Naive B cell (primary cell): ENCODE data around the gene FMC1. TPM values are rescaled to one million over a fixed set of nuclear protein-coding genes. Genes with fewer than 3 reads are reported as not detected.
"Not testable (repeated sequence)": the region's sequence is repeated elsewhere in the genome, so short reads cannot be mapped to it uniquely, and the experiment has no call there.

Source experiments
- ATAC-seq, 2 donors: fragments of 150-1000 bp; cut with Tn5 transposase; 2 replicates each; pipeline ENCODE4 v1.10.0; 2021; ENCODE audit warnings: low read depth in 2 of 2, mild to moderate bottlenecking in 2 of 2, moderate library complexity in 2 of 2
- DNase-seq: peaks from one replicate; pipeline ENCODE4 v3.0.0; 2022
- H3K27ac Mint-ChIP-seq, 6 donors: one replicate each; pipeline ENCODE4 v1.8.0; 2020 to 2022; ENCODE audit warnings: mild to moderate bottlenecking in 6 of 6, mixed read lengths in 6 of 6, moderate library complexity in 5 of 6, inconsistent platforms in 2 of 6
- H3K27me3 Mint-ChIP-seq, 3 donors: one replicate each; pipeline ENCODE4 v1.8.0; 2021 to 2022; ENCODE audit warnings: mixed read lengths in 3 of 3, mild to moderate bottlenecking in 1 of 3
- H3K36me3 Mint-ChIP-seq, 2 donors: one replicate each; pipeline ENCODE4 v1.8.0; 2020 to 2022; ENCODE audit warnings: mixed read lengths in 2 of 2, inconsistent platforms in 1 of 2, mild to moderate bottlenecking in 1 of 2
- H3K4me1 Mint-ChIP-seq, 3 donors: one replicate each; pipeline ENCODE4 v1.8.0; 2020 to 2022; ENCODE audit warnings: mixed read lengths in 3 of 3, inconsistent platforms in 1 of 3, mild to moderate bottlenecking in 1 of 3, moderate library complexity in 1 of 3
- H3K4me3 Mint-ChIP-seq, 8 donors: one replicate each; pipeline ENCODE4 v1.8.0; 2020 to 2022; ENCODE audit warnings: mild to moderate bottlenecking in 8 of 8, mixed read lengths in 8 of 8, moderate library complexity in 8 of 8, inconsistent platforms in 2 of 8
- H3K9me3 Mint-ChIP-seq, 7 donors: one replicate each; pipeline ENCODE4 v1.8.0; 2020 to 2022; ENCODE audit warnings: mixed read lengths in 7 of 7, mild to moderate bottlenecking in 5 of 7, inconsistent platforms in 2 of 7, moderate library complexity in 1 of 7
- polyA plus RNA-seq, 6 donors: library from polyadenylated mRNA; unstranded; fragments of 300-500 nt; fragmentation: Illumina TruSeq; gene quantifications; one replicate each; pipeline ENCODE4 v1.2.3, GENCODE V29; 2021; ENCODE audit warnings: low read depth in 6 of 6

Gene FMC1
- polyA plus RNA-seq, 6 donors from 2014 or later: 38.0 to 72.2 (median 61.5) TPM

DNA sequence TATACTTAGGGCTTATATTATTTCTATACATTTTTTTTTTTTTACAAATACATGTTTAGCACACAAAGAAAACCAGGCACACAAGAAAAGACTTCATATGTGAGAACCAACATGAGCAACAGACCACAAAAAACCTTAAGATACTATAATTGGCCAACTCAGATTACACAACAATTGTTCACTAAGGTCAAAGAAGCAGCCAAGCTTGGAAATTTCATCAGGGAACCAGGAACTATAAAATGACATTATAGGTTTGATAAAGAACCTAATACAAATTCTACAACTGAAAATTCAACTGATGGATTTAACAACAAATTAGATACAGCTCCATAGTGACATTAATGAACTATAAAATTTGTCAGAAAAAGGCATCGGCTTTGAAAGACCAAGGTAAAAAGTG lies 14.2 kb downstream of the FMC1 start:
- peak overlapping the region in 1 of 8 donors; percentile 51 for H3K4me3 Mint-ChIP-seq
- no peak overlapping the region for H3K27ac Mint-ChIP-seq
- H3K9me3 Mint-ChIP-seq: no peaks in the 10 kb centered on the region
- H3K27me3 Mint-ChIP-seq: no peaks in the 10 kb centered on the region
- peaks cover 12 to 13% of the 10 kb centered on the region in 2 donors for H3K36me3 Mint-ChIP-seq
- H3K4me1 Mint-ChIP-seq: peaks cover 12 to 23% (median 14%) of the 10 kb centered on the region in 3 donors
- DNase-seq (no peak), ATAC-seq (no peak)

DNA sequence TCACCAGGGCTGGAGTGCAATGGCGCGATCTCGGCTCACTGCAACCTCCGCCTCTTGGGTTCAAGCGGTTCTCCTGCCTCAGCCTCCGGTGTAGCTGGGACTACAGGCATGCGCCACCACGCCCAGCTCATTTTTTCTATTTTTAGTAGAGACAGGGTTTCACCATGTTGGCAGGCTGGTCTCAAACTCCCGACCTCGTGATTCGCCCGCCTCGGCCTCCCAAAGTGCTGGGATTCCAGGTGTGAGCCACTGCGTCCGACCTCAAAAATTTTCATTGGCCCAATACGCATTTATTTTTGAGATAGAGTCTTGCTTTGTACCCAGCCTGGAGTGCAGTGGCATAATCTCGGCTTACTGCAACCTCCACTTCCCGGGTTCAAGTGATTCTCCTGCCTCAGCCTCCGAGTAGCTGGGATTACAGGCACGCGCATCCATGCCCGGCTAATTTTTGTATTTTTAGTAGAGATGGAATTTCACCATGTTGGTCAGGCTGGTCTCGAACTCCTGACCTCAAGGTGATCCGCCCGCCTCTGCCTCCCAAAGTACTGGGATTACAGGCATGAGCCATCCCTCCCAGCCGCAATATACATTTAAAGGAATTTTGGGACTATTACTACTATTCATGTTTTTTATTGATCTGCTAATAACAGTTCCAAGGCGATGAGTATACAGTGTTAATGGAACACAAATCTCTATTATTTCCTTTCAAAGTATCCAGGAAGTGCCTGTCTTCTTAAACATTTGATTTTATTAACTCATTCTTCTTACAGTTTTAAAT lies 16.8 kb downstream of the FMC1 start:
- H3K4me3 Mint-ChIP-seq: peak overlapping the region in 7 of 8 donors; percentile 96 to 100 (median 99)
- H3K9me3 Mint-ChIP-seq, H3K36me3 Mint-ChIP-seq, H3K27me3 Mint-ChIP-seq, DNase-seq, ATAC-seq: not testable (repeated sequence)
- peaks cover 19 to 49% (median 30%) of the 10 kb centered on the region in 3 donors for H3K4me1 Mint-ChIP-seq
- H3K27ac Mint-ChIP-seq: peak overlapping the region in 5 of 6 donors; percentile 21 to 99 (median 99)

DNA sequence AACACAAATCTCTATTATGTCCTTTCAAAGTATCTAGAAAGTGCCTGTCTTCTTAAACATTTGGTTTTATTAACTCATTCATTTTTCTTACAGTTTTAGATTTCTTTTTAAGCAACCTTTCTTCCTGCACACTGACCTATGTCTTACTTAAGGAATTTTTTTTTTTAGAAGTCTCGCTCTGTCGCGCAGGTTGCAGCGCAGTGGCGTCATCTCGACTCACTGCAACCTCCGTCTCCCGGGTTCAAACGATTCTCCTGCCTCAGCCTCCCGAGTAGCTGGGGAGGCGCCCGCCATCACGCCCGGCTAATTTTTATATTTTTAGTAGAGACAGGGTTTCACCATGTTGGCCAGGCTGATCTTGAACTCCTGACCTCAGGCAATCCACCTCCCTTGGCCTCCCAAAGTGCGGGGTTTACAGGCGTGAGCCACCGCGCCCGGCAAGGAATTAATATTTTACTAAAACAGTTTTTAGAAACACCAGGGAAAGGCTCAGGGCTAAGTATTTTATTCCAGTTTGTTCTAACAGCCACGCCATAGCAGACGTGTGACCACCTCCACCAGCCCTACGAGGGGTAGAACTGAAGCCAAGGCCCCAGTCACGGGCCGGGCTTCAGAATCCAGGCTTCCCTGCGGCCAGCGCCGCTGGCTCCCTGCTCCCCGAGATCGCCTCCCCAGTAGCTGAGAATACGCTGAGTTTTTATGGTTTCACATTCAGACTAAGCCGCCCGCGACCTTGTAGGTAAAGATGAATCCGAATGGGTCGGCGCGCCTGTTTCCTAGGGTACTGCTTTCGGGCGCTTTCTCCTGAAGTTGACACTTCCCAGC lies 17.6 kb downstream of the FMC1 start:
- H3K27me3 Mint-ChIP-seq: no peaks in the 10 kb centered on the region
- H3K27ac Mint-ChIP-seq: peak overlapping the region; percentile 98 to 99 (median 99)
- H3K9me3 Mint-ChIP-seq: no peaks in the 10 kb centered on the region
- H3K4me3 Mint-ChIP-seq: peak overlapping the region; percentile 94 to 100 (median 99)
- ATAC-seq: peak; percentile 6 to 7
- H3K4me1 Mint-ChIP-seq: peaks cover 21 to 53% (median 33%) of the 10 kb centered on the region in 3 donors
- DNase-seq: peak; percentile 9
- peaks cover 0 to 4% of the 10 kb centered on the region in 2 donors for H3K36me3 Mint-ChIP-seq

DNA sequence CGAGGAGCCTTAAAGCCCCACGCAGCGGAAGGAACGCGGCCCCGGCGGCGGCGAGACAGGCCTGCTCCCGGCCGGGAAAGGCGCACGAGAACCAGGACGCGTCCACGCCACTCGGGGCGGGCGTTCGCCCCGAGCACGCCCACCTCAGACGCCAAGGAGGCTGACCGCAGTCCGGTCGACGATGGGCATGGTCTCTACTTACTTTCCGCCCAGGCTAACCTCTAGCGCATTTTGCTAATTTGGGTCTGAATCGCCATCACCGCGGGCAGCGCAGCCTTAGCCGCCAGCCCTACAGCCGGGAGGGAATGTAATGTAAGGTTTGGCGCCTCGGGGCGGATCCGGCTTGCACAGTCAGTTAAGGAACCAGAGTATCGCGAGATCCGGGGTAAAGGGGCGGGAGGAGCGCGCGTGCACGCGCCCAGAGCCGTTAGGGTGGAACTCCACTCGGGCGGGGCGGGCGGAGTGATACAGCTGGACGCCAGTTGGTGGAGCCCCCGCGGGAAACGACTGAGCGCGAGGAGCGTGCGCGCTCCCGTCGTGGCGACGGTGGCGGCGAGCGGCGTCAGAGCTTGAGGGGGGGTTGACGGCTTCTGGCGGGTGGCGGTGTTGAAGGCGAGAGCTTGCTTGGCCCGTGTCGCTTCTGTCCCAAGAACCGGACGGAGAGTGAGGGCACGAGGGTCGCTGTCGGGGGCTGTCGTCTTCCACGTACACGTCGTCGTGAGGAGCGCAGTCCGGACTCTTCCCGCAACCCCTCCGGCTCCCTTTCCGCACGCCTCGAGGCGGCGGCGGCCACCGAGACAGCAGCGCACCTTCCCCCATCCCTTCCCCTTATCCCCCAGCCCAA lies 18.5 kb downstream of the FMC1 start, which contains the start of gene LUC7L2:
Gene LUC7L2, plus strand, starts transcription at position 529 of the 844 bp plus-strand sequence. CDS start 368 bp downstream, outside the sequence.
- Mint-ChIP-seq H3K4me1 (peaks cover 21 to 56% (median 33%) of the 10 kb centered on the region in 3 donors), H3K9me3 (no peaks in the 10 kb centered on the region), H3K36me3 (peaks cover 0 to 4% of the 10 kb centered on the region in 2 donors), H3K4me3 (peak within 1 kb of the TSS; percentile 94 to 100 (median 99)), H3K27me3 (no peaks in the 10 kb centered on the region), H3K27ac (peak within 1 kb of the TSS; percentile 98 to 99 (median 99))
- ATAC-seq (peak; percentile 72 to 75), DNase-seq (peak; percentile 99)

DNA sequence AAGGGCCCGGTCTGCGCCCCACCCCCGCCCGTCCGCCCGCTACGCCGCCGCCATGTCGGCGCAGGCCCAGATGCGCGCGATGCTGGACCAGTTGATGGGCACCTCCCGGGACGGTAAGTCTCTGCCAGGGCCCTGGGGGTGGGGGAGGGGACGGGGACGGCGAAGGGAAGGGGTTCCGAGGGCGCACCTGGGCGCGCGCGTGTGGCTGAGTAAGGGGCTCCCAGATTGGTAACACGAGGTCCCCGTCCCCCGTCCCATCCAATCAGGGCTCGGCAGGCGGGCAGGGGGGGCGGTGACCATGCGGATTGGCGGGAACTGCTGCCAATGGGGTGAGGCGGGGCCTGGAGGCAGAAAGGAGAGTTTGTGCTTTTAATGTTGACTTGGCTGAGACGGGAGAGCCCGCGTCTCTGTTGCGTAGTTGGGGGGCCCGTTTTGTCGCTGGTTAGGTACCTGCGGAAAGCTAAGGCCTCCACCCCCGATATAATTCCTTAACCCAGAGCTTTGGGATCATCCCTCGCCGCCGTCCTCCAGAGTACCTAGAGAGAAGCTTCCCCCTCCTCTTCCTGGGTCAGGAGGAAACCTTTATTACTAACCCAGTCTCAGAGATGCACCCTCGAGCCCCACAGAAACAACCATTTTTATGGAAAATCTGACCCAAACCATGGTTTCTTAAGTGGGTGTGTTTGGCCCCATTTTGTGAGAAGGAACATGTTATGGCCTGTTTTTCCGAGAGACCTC lies 19.2 kb downstream of the FMC1 start:
- Mint-ChIP-seq H3K36me3 (peaks cover 0 to 7% of the 10 kb centered on the region in 2 donors), H3K4me3 (peak overlapping the region; percentile 94 to 100 (median 99)), H3K4me1 (peaks cover 23 to 59% (median 37%) of the 10 kb centered on the region in 3 donors), H3K27me3 (no peaks in the 10 kb centered on the region), H3K27ac (peak overlapping the region; percentile 98 to 99 (median 99)), H3K9me3 (no peaks in the 10 kb centered on the region)
- DNase-seq (peak; percentile 98), ATAC-seq (peak; percentile 71 to 73)

DNA sequence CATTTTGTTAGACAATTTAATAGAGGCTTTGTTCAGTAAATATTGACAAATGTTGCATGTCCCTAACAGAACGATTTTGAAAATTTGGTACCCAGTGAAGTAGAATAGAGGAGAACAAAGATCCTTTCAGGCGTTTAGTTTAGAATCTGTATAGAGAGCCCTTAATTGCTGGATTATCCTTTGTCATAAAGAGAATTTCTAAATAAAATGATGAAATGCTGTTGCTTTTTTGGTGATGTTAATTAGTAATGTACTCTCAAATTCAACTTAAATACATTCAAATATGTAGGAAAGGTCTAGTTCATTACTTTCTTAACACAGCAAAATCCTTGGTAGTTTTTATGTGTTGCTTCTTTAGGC lies 19.8 kb downstream of the FMC1 start:
- Mint-ChIP-seq H3K4me3 (peak overlapping the region; percentile 94 to 100 (median 99)), H3K27me3 (no peaks in the 10 kb centered on the region), H3K36me3 (peaks cover 0 to 5% of the 10 kb centered on the region in 2 donors), H3K27ac (peak overlapping the region; percentile 98 to 99 (median 99)), H3K9me3 (no peaks in the 10 kb centered on the region), H3K4me1 (peaks cover 28 to 62% (median 42%) of the 10 kb centered on the region in 3 donors)
- DNase-seq (no peak), ATAC-seq (no peak)

DNA sequence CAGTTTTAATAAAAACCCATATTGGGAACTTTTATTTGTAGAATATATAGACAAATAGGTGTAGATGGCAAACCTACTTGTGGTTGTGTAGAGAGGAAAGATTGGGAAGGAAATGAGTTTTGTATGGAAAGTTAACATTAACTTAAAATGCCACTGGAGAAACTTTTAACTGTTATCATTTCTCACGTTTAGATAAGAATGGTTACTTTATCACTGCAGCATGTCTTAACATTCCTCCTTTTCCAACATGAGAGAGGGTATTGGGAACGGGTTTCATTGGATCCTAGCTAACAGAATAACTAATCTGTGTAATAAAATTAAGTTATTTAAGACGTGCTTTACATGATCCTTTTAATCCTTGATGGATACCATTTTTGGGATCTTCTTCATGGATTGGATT lies 20.4 kb downstream of the FMC1 start:
- peaks cover 0 to 5% of the 10 kb centered on the region in 2 donors for H3K36me3 Mint-ChIP-seq
- no peaks in the 10 kb centered on the region for H3K27me3 Mint-ChIP-seq
- no peaks in the 10 kb centered on the region for H3K9me3 Mint-ChIP-seq
- peak overlapping the region in 7 of 8 donors; percentile 15 to 100 (median 96) for H3K4me3 Mint-ChIP-seq
- peaks cover 28 to 60% (median 42%) of the 10 kb centered on the region in 3 donors for H3K4me1 Mint-ChIP-seq
- no peak for DNase-seq
- no peak for ATAC-seq
- H3K27ac Mint-ChIP-seq: peak overlapping the region in 3 of 6 donors; percentile 22 to 99 (median 99)

DNA sequence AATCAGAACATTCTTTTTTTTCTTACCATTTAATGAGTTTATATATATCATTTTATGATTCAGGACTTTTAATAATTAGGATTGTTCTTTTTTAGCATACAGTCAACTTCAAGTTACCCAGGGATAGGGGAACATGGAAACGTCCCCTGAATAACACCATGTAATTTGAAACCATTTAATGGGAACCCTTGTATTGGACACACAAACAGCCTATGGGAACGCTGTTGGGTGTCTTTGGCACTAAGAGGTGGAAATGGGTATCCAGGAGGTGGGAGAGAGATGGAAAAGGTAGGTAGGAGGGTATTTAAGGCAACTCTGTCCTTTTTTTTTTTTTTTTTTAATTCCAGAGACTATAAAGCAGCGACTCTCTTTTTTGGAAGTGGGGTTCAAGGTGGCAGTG lies 21.2 kb downstream of the FMC1 start:
- ATAC-seq (no peak), DNase-seq (no peak)
- Mint-ChIP-seq H3K36me3 (peaks cover 0 to 5% of the 10 kb centered on the region in 2 donors), H3K4me1 (peaks cover 28 to 56% (median 42%) of the 10 kb centered on the region in 3 donors), H3K4me3 (peak overlapping the region in 2 of 8 donors; percentile 8 to 51), H3K9me3 (no peaks in the 10 kb centered on the region), H3K27me3 (no peaks in the 10 kb centered on the region), H3K27ac (peak overlapping the region in 1 of 6 donors; percentile 56)

DNA sequence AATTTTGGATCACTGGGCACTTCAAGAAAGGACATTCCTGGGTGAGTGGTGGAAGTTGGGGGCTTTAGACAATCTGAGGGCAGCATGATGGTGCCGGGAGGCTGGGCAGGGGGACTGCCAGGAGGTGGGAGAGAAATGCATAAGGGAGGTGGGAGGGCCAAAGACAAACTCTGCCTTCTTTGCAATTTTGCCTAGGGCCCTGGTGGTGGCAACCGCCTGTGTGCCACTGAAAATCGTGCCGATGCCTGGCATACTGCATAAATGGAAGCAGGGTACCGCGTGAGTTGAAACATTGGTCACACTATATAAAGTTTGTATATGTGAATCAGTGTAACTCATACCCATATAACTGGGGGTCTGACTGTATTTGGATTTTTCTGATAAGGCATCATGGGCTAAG lies 21.8 kb downstream of the FMC1 start:
- Mint-ChIP-seq H3K27me3 (no peaks in the 10 kb centered on the region), H3K4me1 (peaks cover 32 to 58% (median 44%) of the 10 kb centered on the region in 3 donors), H3K9me3 (no peaks in the 10 kb centered on the region), H3K27ac (peak overlapping the region in 2 of 6 donors; percentile 5 to 56), H3K36me3 (peaks cover 0 to 5% of the 10 kb centered on the region in 2 donors), H3K4me3 (peak overlapping the region in 4 of 8 donors; percentile 30 to 65 (median 44))
- no peak for DNase-seq
- no peak for ATAC-seq

DNA sequence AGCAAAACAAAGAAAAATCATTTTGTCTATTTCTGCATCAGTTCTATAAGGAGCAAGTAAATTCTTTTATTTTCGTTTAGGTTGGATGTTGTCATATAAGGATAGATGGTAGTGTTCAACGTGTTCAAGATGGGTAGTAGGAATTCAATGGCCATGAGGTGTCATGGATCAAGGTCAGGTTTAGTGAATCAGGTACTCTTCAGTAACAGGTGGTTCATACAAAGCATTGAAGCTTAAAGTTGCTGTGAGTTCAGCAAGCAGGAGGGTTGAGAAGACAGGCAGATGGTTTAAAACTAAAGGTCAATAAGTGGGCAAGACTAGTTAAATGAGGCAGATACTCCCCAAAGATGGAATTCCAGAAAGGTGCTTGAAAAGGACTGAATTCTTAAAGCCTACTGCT lies 24.2 kb downstream of the FMC1 start:
- no peaks in the 10 kb centered on the region for H3K9me3 Mint-ChIP-seq
- DNase-seq: no peak
- no peak for ATAC-seq
- H3K27me3 Mint-ChIP-seq: no peaks in the 10 kb centered on the region
- H3K4me1 Mint-ChIP-seq: peaks cover 47 to 58% (median 47%) of the 10 kb centered on the region in 3 donors
- H3K4me3 Mint-ChIP-seq: no peak overlapping the region
- peak overlapping the region in 1 of 6 donors; percentile 16 for H3K27ac Mint-ChIP-seq
- peaks cover 0 to 8% of the 10 kb centered on the region in 2 donors for H3K36me3 Mint-ChIP-seq

DNA sequence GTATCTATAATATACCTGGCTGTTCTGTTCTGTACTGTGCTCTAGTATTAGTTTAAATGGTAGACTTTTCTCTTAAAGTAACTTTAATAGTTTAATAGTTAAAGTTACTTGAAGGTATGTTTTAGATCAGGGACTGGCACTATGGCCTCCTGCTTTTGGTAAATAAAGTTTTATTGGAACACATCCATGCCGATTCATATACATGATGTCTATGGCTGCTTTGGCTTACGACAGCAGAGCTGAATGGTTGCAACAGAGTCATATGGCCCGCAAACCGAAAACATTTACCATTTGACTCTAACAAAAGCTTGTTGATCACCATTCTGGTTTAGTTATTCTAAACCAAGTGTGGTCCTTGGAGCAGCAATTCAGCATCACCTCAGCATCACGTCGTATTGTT lies 25.3 kb downstream of the FMC1 start:
- Mint-ChIP-seq H3K36me3 (peaks cover 0 to 8% of the 10 kb centered on the region in 2 donors), H3K27ac (no peak overlapping the region), H3K27me3 (no peaks in the 10 kb centered on the region), H3K4me3 (peak overlapping the region in 1 of 8 donors; percentile 3), H3K9me3 (no peaks in the 10 kb centered on the region), H3K4me1 (peaks cover 42 to 56% (median 51%) of the 10 kb centered on the region in 3 donors)
- DNase-seq (no peak), ATAC-seq (no peak)
